ENCODE results near the gene REPS1. TPM values are rescaled to one million over a fixed set of nuclear protein-coding genes. Genes with fewer than 3 reads are reported as not detected.

Gene REPS1
- total RNA-seq, 2 donors from 2014 or later: 38.6 to 97.1 TPM

DNA sequence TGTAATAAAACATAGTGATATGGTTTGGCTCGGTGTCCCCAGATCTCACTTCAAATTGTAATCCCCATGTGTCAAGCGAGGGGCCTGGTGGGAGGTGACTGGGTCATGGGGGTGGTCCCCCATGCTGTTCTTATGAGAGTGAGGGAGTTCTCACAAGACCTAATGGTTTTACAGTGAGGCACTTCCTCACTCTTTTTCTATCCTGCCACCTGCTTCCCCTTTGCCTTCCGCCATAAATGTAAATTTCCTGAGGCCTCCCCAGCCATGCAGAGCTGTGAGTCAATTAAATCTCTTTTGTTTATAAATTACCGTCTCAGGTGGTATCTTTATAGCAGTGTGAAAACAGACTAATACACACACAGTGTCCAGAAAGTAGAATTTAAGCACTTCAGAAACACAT, 78.5 kb downstream of the REPS1 start:
- Histone ChIP-seq H3K9me3 (no peaks in the 10 kb centered on the region), H3K4me1 (replicated peaks) (no peaks in the 10 kb centered on the region), H3K4me3 (no peak overlapping the region), H3K27me3 (replicated peaks; ENCODE audit: insufficient read depth) (no peaks in the 10 kb centered on the region), H3K27ac (no peak overlapping the region), H3K36me3 (peaks cover 0 to 5% of the 10 kb centered on the region in 2 donors)
- intact Hi-C loops (cut with DNase I): no loop called here
- 85% methylated on average over 4 of the region's 4 CpGs for WGBS
- TF ChIP-seq, protein P1, sequence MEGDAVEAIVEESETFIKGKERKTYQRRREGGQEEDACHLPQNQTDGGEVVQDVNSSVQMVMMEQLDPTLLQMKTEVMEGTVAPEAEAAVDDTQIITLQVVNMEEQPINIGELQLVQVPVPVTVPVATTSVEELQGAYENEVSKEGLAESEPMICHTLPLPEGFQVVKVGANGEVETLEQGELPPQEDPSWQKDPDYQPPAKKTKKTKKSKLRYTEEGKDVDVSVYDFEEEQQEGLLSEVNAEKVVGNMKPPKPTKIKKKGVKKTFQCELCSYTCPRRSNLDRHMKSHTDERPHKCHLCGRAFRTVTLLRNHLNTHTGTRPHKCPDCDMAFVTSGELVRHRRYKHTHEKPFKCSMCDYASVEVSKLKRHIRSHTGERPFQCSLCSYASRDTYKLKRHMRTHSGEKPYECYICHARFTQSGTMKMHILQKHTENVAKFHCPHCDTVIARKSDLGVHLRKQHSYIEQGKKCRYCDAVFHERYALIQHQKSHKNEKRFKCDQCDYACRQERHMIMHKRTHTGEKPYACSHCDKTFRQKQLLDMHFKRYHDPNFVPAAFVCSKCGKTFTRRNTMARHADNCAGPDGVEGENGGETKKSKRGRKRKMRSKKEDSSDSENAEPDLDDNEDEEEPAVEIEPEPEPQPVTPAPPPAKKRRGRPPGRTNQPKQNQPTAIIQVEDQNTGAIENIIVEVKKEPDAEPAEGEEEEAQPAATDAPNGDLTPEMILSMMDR (IDR thresholded peaks at IDR 0.05): no peak
- TF ChIP-seq POLR2AphosphoS5 (IDR thresholded peaks at IDR 0.05) (no peak), POLR2A (IDR thresholded peaks at IDR 0.05) (no peak)
- no peak for DNase-seq (ENCODE audit: low spot score)

DNA sequence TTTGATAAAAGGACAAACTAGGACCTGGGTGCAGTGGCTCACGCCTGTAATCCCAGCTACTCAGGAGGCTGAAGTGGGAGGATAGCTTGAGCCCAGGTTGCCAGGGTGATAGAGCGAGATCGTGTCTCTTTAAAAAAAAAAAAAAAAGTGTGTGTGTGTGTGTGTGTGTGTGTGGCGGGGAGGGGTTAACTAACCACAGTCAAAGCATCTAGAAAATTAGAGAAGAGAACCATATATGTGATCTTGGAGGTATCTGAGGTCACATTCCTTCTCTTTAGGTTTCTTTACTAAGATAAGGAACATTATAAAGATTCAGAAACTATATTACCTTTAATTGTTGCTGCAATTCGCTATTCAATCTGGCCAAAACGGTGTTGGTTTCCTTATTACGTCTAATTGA, 80.9 kb downstream of the REPS1 start:
- Histone ChIP-seq H3K27me3 (replicated peaks; ENCODE audit: insufficient read depth) (no peaks in the 10 kb centered on the region), H3K9me3 (no peaks in the 10 kb centered on the region), H3K27ac (no peak overlapping the region), H3K36me3 (no peaks in the 10 kb centered on the region), H3K4me3 (no peak overlapping the region), H3K4me1 (replicated peaks) (no peaks in the 10 kb centered on the region)
- no peak for DNase-seq (ENCODE audit: low spot score)
- intact Hi-C loops (cut with DNase I): no loop called here
- TF ChIP-seq POLR2AphosphoS5 (IDR thresholded peaks at IDR 0.05): no peak
- TF ChIP-seq, protein P1 (IDR thresholded peaks at IDR 0.05): no peak
- TF ChIP-seq POLR2A (IDR thresholded peaks at IDR 0.05): no peak
- WGBS: 82% methylated on average over 7 of the region's 7 CpGs

DNA sequence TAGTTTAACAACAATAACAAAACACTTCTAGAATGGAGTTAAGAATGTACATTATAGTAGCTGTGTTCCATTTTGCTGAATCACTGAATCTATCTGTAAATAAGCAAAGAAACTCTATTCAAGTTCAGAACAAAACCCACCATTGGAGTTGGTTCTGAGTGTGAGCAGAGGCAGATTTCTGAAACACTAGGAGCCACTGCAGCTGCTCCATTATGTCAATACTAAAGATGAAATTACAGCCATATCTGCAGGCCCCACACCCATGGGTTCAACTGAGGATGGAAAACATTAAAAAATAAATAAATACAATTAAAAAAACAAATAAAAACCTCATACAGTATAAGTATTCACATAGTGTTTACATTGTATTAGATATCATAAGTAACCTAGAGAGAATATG, 91.0 kb downstream of the REPS1 start:
- Histone ChIP-seq H3K36me3 (peaks cover 0 to 5% of the 10 kb centered on the region in 2 donors), H3K4me3 (no peak overlapping the region), H3K27ac (no peak overlapping the region), H3K4me1 (replicated peaks) (no peaks in the 10 kb centered on the region), H3K9me3 (no peaks in the 10 kb centered on the region), H3K27me3 (replicated peaks; ENCODE audit: insufficient read depth) (no peaks in the 10 kb centered on the region)
- intact Hi-C loops (cut with DNase I): no loop called here
- TF ChIP-seq, protein P1 (IDR thresholded peaks at IDR 0.05): no peak
- TF ChIP-seq POLR2A (IDR thresholded peaks at IDR 0.05) (no peak), POLR2AphosphoS5 (IDR thresholded peaks at IDR 0.05) (no peak)
- DNase-seq (ENCODE audit: low spot score): no peak

DNA sequence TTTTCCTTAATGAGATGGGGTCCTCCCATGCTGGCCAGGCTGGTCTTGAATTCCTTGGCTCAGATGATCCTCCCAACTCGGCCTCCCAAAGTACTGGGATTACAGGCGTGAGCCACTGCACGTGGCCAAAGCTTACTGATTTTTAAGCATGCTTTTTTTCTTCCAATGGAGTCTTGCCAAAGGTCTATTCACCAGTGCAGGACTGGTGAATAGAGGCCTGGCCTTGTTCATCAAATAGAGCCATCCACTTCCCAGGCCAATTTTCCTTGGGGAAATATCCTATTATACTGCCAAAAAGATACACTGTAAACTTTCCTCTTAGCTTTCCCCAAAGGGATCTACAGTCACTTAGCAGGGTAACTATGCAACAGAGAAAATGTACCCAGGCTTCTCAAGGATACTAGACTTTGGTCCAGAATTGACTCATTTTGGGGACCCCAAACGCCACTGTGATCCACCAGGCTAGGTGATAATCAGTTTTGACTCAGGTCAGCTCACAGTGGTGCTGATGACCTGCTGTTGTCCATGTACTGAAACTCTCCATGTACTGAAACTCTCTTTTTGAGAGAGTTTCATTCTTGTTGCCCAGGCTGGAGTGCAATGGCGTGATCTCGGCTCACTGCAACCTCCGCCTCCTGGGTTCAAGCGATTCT, 91.8 kb downstream of the REPS1 start:
- intact Hi-C loops (cut with DNase I): no loop called here
- Histone ChIP-seq H3K9me3 (no peaks in the 10 kb centered on the region), H3K27me3 (replicated peaks; ENCODE audit: insufficient read depth) (no peaks in the 10 kb centered on the region), H3K4me3 (no peak overlapping the region), H3K4me1 (replicated peaks) (no peaks in the 10 kb centered on the region), H3K27ac (no peak overlapping the region), H3K36me3 (peaks cover 0 to 4% of the 10 kb centered on the region in 2 donors)
- WGBS: 97% methylated on average over 8 of the region's 8 CpGs
- no peak for DNase-seq (ENCODE audit: low spot score)
- TF ChIP-seq, protein P1 (IDR thresholded peaks at IDR 0.05): no peak
- TF ChIP-seq POLR2A (IDR thresholded peaks at IDR 0.05) (no peak), POLR2AphosphoS5 (IDR thresholded peaks at IDR 0.05) (no peak)

DNA sequence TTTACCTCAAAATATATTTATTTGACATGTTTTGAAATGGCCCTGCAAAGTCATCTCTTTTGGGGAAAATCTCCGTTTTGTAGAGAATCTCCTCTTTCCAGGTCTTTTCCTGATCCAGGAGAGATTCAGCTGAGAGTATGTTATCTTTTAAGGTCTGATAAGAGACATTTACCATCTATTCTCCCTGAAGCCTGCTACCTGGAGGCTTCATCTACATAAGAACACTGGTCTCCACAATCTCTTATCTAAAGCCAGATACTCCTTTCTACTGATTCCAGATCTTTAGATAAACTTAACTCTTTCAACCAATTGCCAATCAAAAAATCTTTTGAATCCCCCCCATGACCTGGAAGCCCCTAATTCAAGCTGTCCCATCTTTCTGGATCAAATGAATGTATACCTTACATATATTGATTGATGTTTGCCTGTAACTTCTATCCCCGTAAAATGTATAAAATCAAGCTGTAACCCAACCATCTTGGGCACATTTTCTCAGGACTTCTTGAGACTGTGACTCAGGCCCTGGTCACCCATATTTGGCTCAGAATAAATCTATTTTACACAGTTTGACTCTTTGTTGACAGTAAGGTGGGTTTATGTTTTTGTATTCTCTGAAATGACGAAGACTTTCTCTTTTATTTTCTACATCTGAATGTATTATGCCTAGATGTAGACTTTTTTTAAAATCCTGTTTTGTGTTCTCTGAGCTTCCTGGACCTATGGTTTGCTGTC, 96.6 kb downstream of the REPS1 start:
- WGBS: 92% methylated on average over 3 of the region's 3 CpGs
- TF ChIP-seq POLR2AphosphoS5 (IDR thresholded peaks at IDR 0.05) (no peak), POLR2A (IDR thresholded peaks at IDR 0.05) (no peak)
- TF ChIP-seq, protein P1 (IDR thresholded peaks at IDR 0.05): no peak

More for the DNA sequence above, 96.6 kb downstream of the REPS1 start:
- H3K36me3 ChIP-seq: no peaks in the 10 kb centered on the region
- intact Hi-C loops (cut with DNase I): no loop called here
- no peaks in the 10 kb centered on the region for H3K4me1 ChIP-seq (replicated peaks)
- H3K27ac ChIP-seq: no peak overlapping the region
- no peak for DNase-seq (ENCODE audit: low spot score)
- no peaks in the 10 kb centered on the region for H3K9me3 ChIP-seq
- no peak overlapping the region for H3K4me3 ChIP-seq
- H3K27me3 ChIP-seq (replicated peaks; ENCODE audit: insufficient read depth): no peaks in the 10 kb centered on the region

All from prostate gland (tissue), 2 donors.